Measurements from ENCODE around the gene ARMC5.

Gene ARMC5

GRCh38 chr16:31464781-31465260 lies 5.5 kb downstream of the ARMC5 start:
- POLR2A ChIA-PET: no interaction called here
- CTCF ChIA-PET: interaction anchor here (1.5 kb wide), 1 partner anchor 12 kb away, joined by 4 read pairs; no protein-coding TSS in a partner anchor
- TF ChIP-seq CTCF (IDR thresholded peaks at IDR 0.05; ENCODE audit: control extremely low read depth, extremely low read depth, low read depth, missing control alignments): no peak
- no peak for DNase-seq (ENCODE audit: extremely low spot score)

- ChIA-PET CTCF (no interaction called here), POLR2A (no interaction called here)
- DNase-seq (ENCODE audit: extremely low spot score): no peak
- no peak for TF ChIP-seq CTCF (IDR thresholded peaks at IDR 0.05; ENCODE audit: control extremely low read depth, extremely low read depth, low read depth, missing control alignments)
Observed at GRCh38 chr16:31465788-31466370, 6.6 kb downstream of the ARMC5 start.

GRCh38 chr16:31466381-31466841 lies 7.1 kb downstream of the ARMC5 start:
- ChIA-PET CTCF (no interaction called here), POLR2A (no interaction called here)
- no peak for TF ChIP-seq CTCF (IDR thresholded peaks at IDR 0.05; ENCODE audit: control extremely low read depth, extremely low read depth, low read depth, missing control alignments)
- DNase-seq (ENCODE audit: extremely low spot score): no peak

GRCh38 chr16:31467151-31467773 lies 8.0 kb downstream of the ARMC5 start:
- ChIA-PET POLR2A (no interaction called here), CTCF (interaction anchor here (2.8 kb wide), 1 partner anchor 7 kb away, joined by 13 read pairs; the partner anchor contains the start of gene ARMC5)
- no peak for DNase-seq (ENCODE audit: extremely low spot score)
- no peak for TF ChIP-seq CTCF (IDR thresholded peaks at IDR 0.05; ENCODE audit: control extremely low read depth, extremely low read depth, low read depth, missing control alignments)

- DNase-seq (ENCODE audit: extremely low spot score): no peak
- ChIA-PET POLR2A (no interaction called here), CTCF (interaction anchor here (1.0 to 2.8 kb wide), 2 partner anchors 8 to 16 kb away, joined by 3 to 13 read pairs; partner anchors contain the start of gene ARMC5)
- no peak for TF ChIP-seq CTCF (IDR thresholded peaks at IDR 0.05; ENCODE audit: control extremely low read depth, extremely low read depth, low read depth, missing control alignments)
Observed at GRCh38 chr16:31467858-31468257, 8.6 kb downstream of the ARMC5 start.

GRCh38 chr16:31470615-31471014 lies 11.3 kb downstream of the ARMC5 start:
- POLR2A ChIA-PET: no interaction called here
- TF ChIP-seq CTCF (IDR thresholded peaks at IDR 0.05; ENCODE audit: control extremely low read depth, extremely low read depth, low read depth, missing control alignments): no peak
- CTCF ChIA-PET: interaction anchor here (2.1 kb wide), 1 partner anchor 10 kb away, joined by 12 read pairs; the partner anchor contains the start of gene ARMC5
- DNase-seq (ENCODE audit: extremely low spot score): no peak
